Neural crest cell (in vitro differentiated cells): Measurements from ENCODE around the gene PIGO. TPM values are rescaled to one million over a fixed set of nuclear protein-coding genes. Genes with fewer than 3 reads are reported as not detected.

ENCODE experiments used
- DNase-seq: peaks from one replicate; pipeline ENCODE4 v3.0.0; 2021; ENCODE audit warnings: low read depth, mixed read lengths, low spot score
- H3K27ac Mint-ChIP-seq: one replicate; pipeline ENCODE4 v1.8.0; 2021; ENCODE audit warnings: mild to moderate bottlenecking, mixed read lengths; ENCODE audit not compliant: unreplicated experiment
- H3K27me3 Mint-ChIP-seq: 2 replicates; pipeline ENCODE4 v1.8.0; 2021; ENCODE audit warnings: low read depth, mild to moderate bottlenecking, mixed read lengths
- H3K36me3 Mint-ChIP-seq: 2 replicates; pipeline ENCODE4 v1.8.0; 2021; ENCODE audit warnings: low read depth, mild to moderate bottlenecking, mixed read lengths
- H3K4me1 Mint-ChIP-seq: 2 replicates; pipeline ENCODE4 v1.8.0; 2021; ENCODE audit warnings: mixed read lengths
- H3K4me3 Mint-ChIP-seq: one replicate; pipeline ENCODE4 v1.8.0; 2021; ENCODE audit warnings: mild to moderate bottlenecking, mixed read lengths
- H3K9me3 Mint-ChIP-seq: 2 replicates; pipeline ENCODE4 v1.8.0; 2021; ENCODE audit warnings: mixed read lengths
- CTCF ChIP-seq: fragments of 200-600 bp; sonication (generic); conservative IDR thresholded peaks from 2 replicates; pipeline ENCODE4 v1.5.0; 2021; ENCODE audit warnings: antibody characterized with exemption, mild to moderate bottlenecking
- total RNA-seq: library from RNA; stranded (reverse); gene quantifications from 2 replicates; pipeline ENCODE4 v1.2.1, GENCODE V29; 2021

PIGO gene
- total RNA-seq, 1 donor from 2014 or later = 28.3 TPM

GRCh38 chr9:35054185-35054835 is 42.1 kb downstream of the PIGO start:
- peaks cover 61% of the 10 kb centered on the region for H3K36me3 Mint-ChIP-seq
- no peak for DNase-seq
- no peaks in the 10 kb centered on the region for H3K4me1 Mint-ChIP-seq
- H3K27me3 Mint-ChIP-seq = no peaks in the 10 kb centered on the region
- no peak for TF ChIP-seq CTCF
- H3K4me3 Mint-ChIP-seq = no peak overlapping the region
- no peak overlapping the region for H3K27ac Mint-ChIP-seq
- H3K9me3 Mint-ChIP-seq = no peaks in the 10 kb centered on the region

- Mint-ChIP-seq H3K27me3 (no peaks in the 10 kb centered on the region), H3K4me1 (no peaks in the 10 kb centered on the region), H3K9me3 (no peaks in the 10 kb centered on the region), H3K27ac (no peak overlapping the region), H3K36me3 (peaks cover 47% of the 10 kb centered on the region), H3K4me3 (no peak overlapping the region)
- peak; percentile 73 for TF ChIP-seq CTCF
- DNase-seq = peak; percentile 59
These were observed 45.1 kb downstream of the PIGO start for GRCh38 chr9:35051069-35051967.

- no peaks in the 10 kb centered on the region for H3K27me3 Mint-ChIP-seq
- H3K4me3 Mint-ChIP-seq = no peak overlapping the region
- H3K27ac Mint-ChIP-seq = no peak overlapping the region
- no peaks in the 10 kb centered on the region for H3K4me1 Mint-ChIP-seq
- DNase-seq = no peak
- H3K9me3 Mint-ChIP-seq = no peaks in the 10 kb centered on the region
- peaks cover 30% of the 10 kb centered on the region for H3K36me3 Mint-ChIP-seq
- no peak for TF ChIP-seq CTCF
These were observed 47.9 kb downstream of the PIGO start for GRCh38 chr9:35048511-35048910.

- H3K36me3 Mint-ChIP-seq = peaks cover 37% of the 10 kb centered on the region
- DNase-seq = no peak
These were observed 52.3 kb downstream of the PIGO start for GRCh38 chr9:35044071-35044470.

More at GRCh38 chr9:35044071-35044470, 52.3 kb downstream of the PIGO start:
- no peaks in the 10 kb centered on the region for H3K27me3 Mint-ChIP-seq
- peaks cover 16% of the 10 kb centered on the region for H3K4me1 Mint-ChIP-seq
- H3K27ac Mint-ChIP-seq = no peak overlapping the region
- no peak for TF ChIP-seq CTCF
- no peak overlapping the region for H3K4me3 Mint-ChIP-seq
- H3K9me3 Mint-ChIP-seq = peaks cover 3% of the 10 kb centered on the region
